Epithelial cell of esophagus (primary cell): ENCODE measurements around the gene DIPK2A.
A peak's percentile ranks its signal among the peaks of the same experiment; 100 is the strongest.

Source experiments
- DNase-seq: peaks from one replicate; pipeline ENCODE4 v3.0.0; 2010; ENCODE audit warnings: low read depth
- H3K4me3 ChIP-seq: 2 replicates; pipeline ENCODE4 v1.5.1; 2011; ENCODE audit warnings: mild to moderate bottlenecking, low read length, control low read depth
- CTCF ChIP-seq: IDR thresholded peaks from 2 replicates; pipeline ENCODE4 v1.5.1; 2011; ENCODE audit warnings: low read depth, mild to moderate bottlenecking, low read length, control low read depth, inconsistent platforms; ENCODE audit not compliant: insufficient read depth; ENCODE audit errors: missing control alignments

Gene DIPK2A

GRCh38 chr3:143974271-143975238 lies 2.9 kb downstream of the DIPK2A start:
- DNase-seq = peak; percentile 46
- H3K4me3 ChIP-seq = peak overlapping the region; percentile 74
- TF ChIP-seq CTCF = no peak

- peak; percentile 59 for TF ChIP-seq CTCF
- DNase-seq = peak; percentile 63
- peak overlapping the region; percentile 74 for H3K4me3 ChIP-seq
Measured at GRCh38 chr3:143975554-143976152, 4.0 kb downstream of the DIPK2A start.

GRCh38 chr3:143977341-143978262 lies 6.0 kb downstream of the DIPK2A start:
- H3K4me3 ChIP-seq = no peak overlapping the region
- no peak for DNase-seq
- no peak for TF ChIP-seq CTCF

- no peak overlapping the region for H3K4me3 ChIP-seq
- TF ChIP-seq CTCF = no peak
- DNase-seq = no peak
Measured at GRCh38 chr3:143978263-143978631, 6.6 kb downstream of the DIPK2A start.

- H3K4me3 ChIP-seq = no peak overlapping the region
- no peak for DNase-seq
Measured at GRCh38 chr3:143979041-143979440, 7.4 kb downstream of the DIPK2A start.

More at GRCh38 chr3:143979041-143979440, 7.4 kb downstream of the DIPK2A start:
- TF ChIP-seq CTCF = no peak
